HG02763 (cell line): ENCODE measurements around the gene SPATA20.

Experiments
- ATAC-seq: cut with Tn5 transposase; IDR thresholded peaks from one replicate; pipeline ENCODE4 v1.9.1; 2021; ENCODE audit warnings: mild to moderate bottlenecking, moderate library complexity; ENCODE audit not compliant: unreplicated experiment

Gene SPATA20

GRCh38 chr17:50557630-50558029, 10.7 kb downstream of the SPATA20 start:
- ATAC-seq, result no peak

GRCh38 chr17:50558091-50558490, 11.1 kb downstream of the SPATA20 start:
- no peak for ATAC-seq

- no peak for ATAC-seq
Measured at GRCh38 chr17:50558581-50558940, 11.6 kb downstream of the SPATA20 start.

GRCh38 chr17:50558941-50559614, 12.1 kb downstream of the SPATA20 start:
- ATAC-seq, result no peak

- no peak for ATAC-seq
Measured at GRCh38 chr17:50559674-50560184, 12.8 kb downstream of the SPATA20 start.

GRCh38 chr17:50560185-50560824, 13.3 kb downstream of the SPATA20 start, which contains the start of gene CACNA1G:
TSS of gene CACNA1G (plus strand) at chr17:50560715. CDS start at chr17:50561460, 745 bp downstream.
- peak; percentile 94 for ATAC-seq

GRCh38 chr17:50560931-50561745, 14.2 kb downstream of the SPATA20 start:
- no peak for ATAC-seq

GRCh38 chr17:50561746-50562141, 14.8 kb downstream of the SPATA20 start:
- ATAC-seq, result no peak

- ATAC-seq, result no peak
Measured at GRCh38 chr17:50562242-50563091, 15.5 kb downstream of the SPATA20 start.

- no peak for ATAC-seq
Measured at GRCh38 chr17:50563092-50563511, 16.1 kb downstream of the SPATA20 start.

- ATAC-seq, result no peak
Measured at GRCh38 chr17:50564916-50565315, 17.9 kb downstream of the SPATA20 start.

- ATAC-seq, result no peak
Measured at GRCh38 chr17:50565402-50566350, 18.7 kb downstream of the SPATA20 start.

GRCh38 chr17:50566886-50567285, 19.9 kb downstream of the SPATA20 start:
- no peak for ATAC-seq

- no peak for ATAC-seq
Measured at GRCh38 chr17:50568659-50569058, 21.7 kb downstream of the SPATA20 start.

- no peak for ATAC-seq
Measured at GRCh38 chr17:50569592-50569991, 22.6 kb downstream of the SPATA20 start.

- no peak for ATAC-seq
Measured at GRCh38 chr17:50570032-50570431, 23.1 kb downstream of the SPATA20 start.

GRCh38 chr17:50570528-50570927, 23.6 kb downstream of the SPATA20 start:
- ATAC-seq, result no peak

GRCh38 chr17:50571681-50572080, 24.7 kb downstream of the SPATA20 start:
- no peak for ATAC-seq

- no peak for ATAC-seq
Measured at GRCh38 chr17:50572541-50572940, 25.6 kb downstream of the SPATA20 start.
